Activated CD8-positive, alpha-beta memory T cell treated with anti-CD3 and anti-CD28 coated beads, Interleukin-2, amount 50 U/mL, for 1 hour (primary cell): ENCODE results near the gene TXLNA.

Experiments used
- DNase-seq: peaks from one replicate; pipeline ENCODE4 v3.0.0-alpha.2; 2020; ENCODE audit errors: extremely low read depth

The TXLNA gene

GRCh38 chr1:32184650-32185049, 5.2 kb downstream of the TXLNA start:
- no peak for DNase-seq

DNA sequence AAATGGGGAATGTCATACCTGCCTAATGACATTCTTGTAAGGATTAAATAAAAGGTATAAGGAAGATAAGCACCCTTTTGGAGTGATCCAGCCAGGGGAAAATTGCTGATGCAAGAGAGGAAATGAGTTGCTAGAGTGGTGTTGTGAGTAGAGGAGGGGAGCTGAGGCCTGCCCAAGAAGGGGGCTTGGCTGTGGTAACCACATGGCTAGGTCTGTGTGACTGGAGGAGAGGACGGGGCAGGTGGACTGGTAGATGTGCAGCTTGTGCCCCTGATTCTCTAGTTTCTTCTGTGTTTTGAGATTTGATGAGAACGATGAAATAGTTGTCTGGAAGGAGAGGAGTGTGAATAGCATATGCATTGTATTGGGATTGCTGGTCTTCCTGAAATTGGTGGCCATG, 6.6 kb downstream of the TXLNA start:
- DNase-seq = no peak

DNA sequence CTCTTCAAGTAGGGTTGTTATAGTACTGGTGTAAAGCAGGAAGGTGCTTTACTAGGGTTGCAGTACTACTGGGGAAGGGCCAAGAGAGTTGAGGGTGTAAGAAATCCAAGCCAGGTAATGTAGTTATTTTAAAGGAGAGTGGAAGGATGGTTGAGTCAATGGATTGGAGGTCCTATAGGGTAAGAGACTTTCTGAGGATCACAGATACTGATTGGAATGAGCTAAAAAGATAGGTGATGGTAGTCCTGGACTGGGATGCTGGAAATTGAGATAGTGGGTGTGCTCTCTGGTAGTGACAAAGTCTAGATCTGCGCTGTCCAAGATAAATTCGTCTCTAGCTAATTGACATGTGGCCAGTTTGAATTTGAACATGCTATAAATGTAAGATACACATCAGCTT, 7.0 kb downstream of the TXLNA start:
- no peak for DNase-seq

- DNase-seq = no peak
Observed at GRCh38 chr1:32187850-32188249, 8.4 kb downstream of the TXLNA start.

- DNase-seq = no peak
Observed at GRCh38 chr1:32192220-32192948, 12.9 kb downstream of the TXLNA start.

GRCh38 chr1:32194984-32195383, 15.5 kb downstream of the TXLNA start:
- no peak for DNase-seq

GRCh38 chr1:32195531-32195930, 16.1 kb downstream of the TXLNA start:
- DNase-seq = no peak

DNA sequence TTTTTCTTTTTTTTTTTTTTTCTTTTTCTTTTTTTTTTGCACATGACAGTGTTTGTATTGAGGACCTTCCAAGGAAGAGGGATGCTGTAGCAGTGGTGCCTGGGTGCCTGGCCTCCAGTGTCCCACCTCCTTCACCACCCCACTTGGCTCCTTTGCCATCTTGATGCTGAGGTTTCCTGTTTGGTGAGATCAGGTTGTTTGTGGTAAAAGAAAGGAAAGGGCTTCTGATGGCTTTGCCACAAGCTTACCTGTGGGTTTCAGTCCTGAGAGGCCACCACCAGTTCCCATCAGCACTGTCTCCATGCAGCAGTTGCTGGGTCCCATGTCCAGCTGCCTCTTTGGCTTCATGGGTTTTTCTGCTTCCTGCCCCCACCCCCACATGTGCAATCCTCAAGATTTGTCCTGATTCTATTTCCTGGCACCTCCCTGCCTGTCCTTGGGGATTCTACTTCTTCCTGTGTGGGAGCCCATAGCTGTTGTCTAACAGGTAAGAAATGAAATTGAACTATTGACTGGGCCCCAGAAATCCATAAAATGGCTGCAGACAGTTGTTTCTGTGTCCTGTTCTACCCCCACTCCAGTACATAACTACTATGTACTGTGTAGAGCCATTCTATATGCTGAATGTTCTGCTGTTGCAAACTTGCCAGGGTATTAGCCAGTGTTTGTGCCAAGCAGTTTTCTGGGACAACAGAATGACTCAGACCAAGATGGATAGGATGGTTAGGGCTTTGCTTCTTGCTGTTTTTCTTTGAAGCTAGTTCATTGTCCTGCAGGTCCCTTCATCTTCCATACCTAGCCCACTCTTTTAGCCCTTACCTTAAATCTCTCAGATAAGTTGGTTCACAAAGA, 16.7 kb downstream of the TXLNA start:
- no peak for DNase-seq

- no peak for DNase-seq
Observed at GRCh38 chr1:32197074-32197473, 17.6 kb downstream of the TXLNA start.

DNA sequence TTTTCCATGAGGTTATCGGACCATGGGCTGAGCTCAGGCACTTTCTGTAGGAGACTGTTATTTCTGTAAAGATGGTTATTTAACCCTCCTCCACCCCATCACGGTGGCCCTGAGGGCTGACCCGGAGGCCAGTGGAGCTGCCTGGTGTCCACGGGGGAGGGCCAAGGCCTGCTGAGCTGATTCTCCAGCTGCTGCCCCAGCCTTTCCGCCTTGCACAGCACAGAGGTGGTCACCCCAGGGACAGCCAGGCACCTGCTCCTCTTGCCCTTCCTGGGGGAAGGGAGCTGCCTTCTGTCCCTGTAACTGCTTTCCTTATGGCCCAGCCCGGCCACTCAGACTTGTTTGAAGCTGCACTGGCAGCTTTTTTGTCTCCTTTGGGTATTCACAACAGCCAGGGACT, 18.4 kb downstream of the TXLNA start:
- no peak for DNase-seq

GRCh38 chr1:32198237-32199042, 19.0 kb downstream of the TXLNA start:
- DNase-seq = no peak

DNA sequence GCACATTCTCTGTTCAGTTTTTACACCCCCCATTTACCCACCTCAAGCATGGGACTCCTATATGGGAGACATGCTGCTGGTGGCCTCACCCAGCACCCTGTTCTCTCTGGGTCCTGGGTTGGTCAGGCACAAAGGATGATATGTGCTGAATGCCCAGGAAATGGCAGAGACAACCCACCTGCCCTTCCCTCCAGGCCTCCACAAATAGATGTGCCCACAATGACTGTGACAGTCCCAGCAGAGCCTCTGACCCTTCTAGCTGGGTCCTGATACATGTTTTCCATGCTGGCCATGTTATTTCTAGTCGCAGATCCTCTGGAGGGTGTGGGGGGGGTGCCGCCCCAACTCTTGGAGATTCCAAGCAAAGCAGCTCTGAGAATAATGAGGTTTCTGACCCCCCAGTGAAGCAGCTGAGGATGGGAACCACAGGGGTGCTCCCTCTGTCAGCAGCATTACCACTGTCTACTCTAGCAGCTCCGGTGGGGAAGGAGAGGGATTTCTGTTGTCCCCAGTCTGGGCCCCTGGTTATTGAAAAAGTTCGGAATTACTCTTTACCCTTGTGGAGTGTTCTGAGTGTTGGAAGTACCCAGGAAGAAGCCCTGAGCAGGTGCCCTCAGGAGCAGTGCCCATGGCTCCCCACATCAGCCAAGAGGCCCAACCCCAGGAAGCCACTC, 19.7 kb downstream of the TXLNA start:
- DNase-seq = no peak

GRCh38 chr1:32199717-32200072, 20.2 kb downstream of the TXLNA start:
- DNase-seq = no peak

- DNase-seq = no peak
Observed at GRCh38 chr1:32200226-32201010, 20.9 kb downstream of the TXLNA start, which contains the start of gene CCDC28B. Gene CCDC28B (plus strand): TSS chr1:32200595. CDS start chr1:32201936, 1,341 bp downstream.

DNA sequence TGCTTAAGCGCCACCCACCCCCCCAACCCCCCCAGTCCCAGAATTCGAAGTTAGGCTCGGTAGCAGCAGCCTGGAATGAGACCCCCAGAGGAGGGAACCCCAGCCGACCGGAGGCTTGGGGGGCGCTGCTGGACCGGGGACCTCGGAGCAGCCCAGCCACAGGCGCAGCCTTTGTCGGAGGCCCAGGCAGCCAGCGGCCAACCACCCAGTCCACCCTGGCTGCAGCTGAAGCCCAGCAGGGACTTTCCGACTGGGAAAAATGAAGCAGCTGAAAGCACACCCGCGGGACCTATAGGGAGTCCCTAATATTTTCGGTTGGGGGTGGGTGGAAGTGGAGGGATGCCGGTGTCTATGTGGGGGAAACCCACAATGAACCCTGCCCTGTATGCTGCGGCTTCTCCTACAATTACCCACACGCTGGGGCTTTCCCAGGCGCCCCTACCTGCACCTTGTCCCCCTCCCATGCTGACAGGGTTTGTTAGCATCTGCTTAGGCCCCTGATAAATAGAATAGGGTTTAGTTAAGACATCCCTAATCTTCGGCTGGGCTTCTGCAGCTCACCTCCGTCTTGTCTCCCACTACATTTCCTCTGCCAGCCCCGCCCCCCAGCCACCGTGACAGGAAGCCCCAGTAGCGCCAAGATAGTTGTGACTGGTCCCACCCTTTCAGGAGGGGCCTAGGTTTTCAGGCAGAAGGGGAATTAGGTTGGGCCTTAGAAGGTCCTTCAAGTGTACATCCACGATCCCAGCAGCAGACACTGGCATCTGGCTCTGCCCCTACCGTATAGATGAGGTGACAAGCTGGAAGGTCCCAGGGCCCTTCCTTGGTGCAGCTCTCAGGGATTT, 21.8 kb downstream of the TXLNA start:
- peak; percentile 54 for DNase-seq

GRCh38 chr1:32204943-32205361, 25.5 kb downstream of the TXLNA start:
- no peak for DNase-seq

DNA sequence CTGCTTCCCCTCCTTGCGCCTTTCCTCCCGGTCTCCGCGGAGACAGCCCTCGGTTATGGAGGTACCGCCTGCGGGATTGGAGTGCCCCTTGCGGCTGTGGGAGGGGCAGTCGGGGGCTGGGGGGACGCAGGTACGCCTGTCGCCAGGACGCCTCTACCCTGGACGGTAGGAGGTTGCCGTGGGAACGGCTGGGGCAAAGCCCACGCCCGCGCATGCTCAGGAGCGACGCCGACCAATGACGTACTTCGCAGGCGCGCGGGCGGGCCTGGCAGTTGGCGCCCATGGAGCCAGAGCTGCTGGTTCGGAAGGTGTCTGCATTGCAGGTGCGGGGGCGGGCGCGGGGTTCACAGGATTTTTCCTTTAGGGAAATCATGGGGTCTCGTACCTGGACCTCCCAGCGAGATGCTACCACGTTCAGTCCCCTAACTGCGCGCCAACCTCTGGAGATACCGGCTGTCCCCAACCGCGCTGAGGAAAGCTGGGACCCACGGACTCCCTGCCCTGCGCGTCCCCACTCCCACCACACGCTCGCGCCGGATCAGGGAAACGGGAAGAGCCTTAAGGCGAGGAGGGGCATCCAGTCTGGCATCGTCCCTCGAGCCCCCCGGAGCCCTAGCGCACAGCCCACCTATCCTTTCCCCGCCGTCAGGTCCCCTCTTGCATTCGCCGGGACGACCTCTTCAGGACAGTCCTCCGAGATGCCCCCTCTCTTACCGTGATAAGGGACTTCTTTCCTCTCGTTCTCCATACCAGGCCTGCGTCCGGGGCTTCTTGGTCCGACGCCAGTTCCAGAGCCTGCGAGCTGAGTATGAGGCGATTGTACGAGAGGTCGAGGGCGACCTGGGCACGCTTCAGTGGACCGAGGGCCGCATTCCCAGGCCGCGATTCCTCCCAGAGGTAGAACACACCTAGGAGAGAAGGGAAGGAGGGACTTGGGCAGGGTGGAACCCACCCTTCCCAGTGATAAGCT, 26.2 kb downstream of the TXLNA start, which contains the start of gene IQCC:
IQCC (plus strand) TSS at position 271 of the 970 bp plus-strand sequence; CDS start at position 282, 11 bp downstream.
- DNase-seq = peak; percentile 68

GRCh38 chr1:32208469-32208868, 29.0 kb downstream of the TXLNA start:
- DNase-seq = no peak

DNA sequence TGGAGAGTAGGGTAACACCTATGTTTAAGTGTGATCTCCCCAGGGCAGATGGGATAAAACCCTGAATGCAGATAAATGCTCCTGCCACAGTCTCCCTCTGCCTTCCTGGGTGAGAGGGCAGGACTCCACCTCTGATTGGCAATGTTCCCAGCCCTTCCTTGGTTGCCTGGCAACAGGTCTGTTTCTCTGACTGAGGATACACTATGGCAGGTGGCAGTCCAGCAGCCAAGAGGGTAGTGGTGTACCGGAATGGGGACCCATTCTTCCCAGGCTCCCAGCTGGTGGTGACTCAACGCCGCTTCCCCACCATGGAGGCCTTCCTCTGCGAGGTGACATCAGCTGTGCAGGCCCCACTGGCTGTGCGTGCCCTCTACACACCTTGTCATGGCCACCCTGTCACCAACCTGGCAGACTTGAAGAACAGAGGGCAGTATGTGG, 29.4 kb downstream of the TXLNA start, which contains the start of gene DCDC2B:
DCDC2B (plus strand) TSS at position 199 of the 438 bp plus-strand sequence; CDS start at position 204, 5 bp downstream.
- no peak for DNase-seq
